Endometrial microvascular endothelial cells (primary cell): ENCODE measurements around the gene MAN1C1. TPM values are rescaled to one million over a fixed set of nuclear protein-coding genes. Genes with fewer than 3 reads are reported as not detected.
"Not testable (repeated sequence)": the region's sequence is repeated elsewhere in the genome, so short reads cannot be mapped to it uniquely, and the experiment has no call there.

ENCODE experiments used
- in situ Hi-C: cut with HindIII; loops from 2 replicates; pipeline ENCODE4 v1.10.0; 2017; ENCODE audit warnings: low sequenced_read_pairs, low pct_unique_long_range_greater_than_20kb; ENCODE audit errors: inconsistent ontology term
- total RNA-seq: library from RNA; depleted of rRNA; stranded (reverse); fragments of >200 nt; gene quantifications from one replicate; pipeline ENCODE4 v1.2.3, GENCODE V29; 2015; ENCODE audit errors: inconsistent ontology term

The MAN1C1 gene
- total RNA-seq, 1 donor from 2014 or later, result not detected

DNA sequence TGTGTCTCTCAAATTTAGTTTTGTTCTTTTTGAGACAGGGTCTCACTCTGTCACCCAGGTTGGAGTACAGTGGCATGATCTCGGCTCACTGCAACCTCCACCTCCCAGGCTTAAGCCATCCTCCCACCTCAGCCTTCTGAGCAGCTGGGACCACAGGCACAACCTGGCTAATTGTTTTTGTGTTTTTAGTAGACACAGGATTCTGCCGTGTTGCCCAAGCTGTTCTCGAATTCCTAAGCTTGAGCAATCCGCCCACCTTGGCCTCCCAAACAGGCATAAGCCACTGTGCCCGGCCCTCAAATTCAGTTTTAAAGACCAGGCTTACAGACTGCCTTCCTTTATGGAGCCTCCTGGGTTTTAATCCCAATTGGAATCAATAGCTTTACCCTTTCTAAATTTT lies 99.7 kb downstream of the MAN1C1 start:
- in situ Hi-C loops, result no loop called here

- in situ Hi-C loops, result no loop called here
Measured at GRCh38 chr1:25718732-25719131, 102.1 kb downstream of the MAN1C1 start.

GRCh38 chr1:25720624-25721023 lies 104.0 kb downstream of the MAN1C1 start:
- in situ Hi-C loops, result no loop called here

GRCh38 chr1:25723250-25723880 lies 106.8 kb downstream of the MAN1C1 start:
- in situ Hi-C loops, result no loop called here

DNA sequence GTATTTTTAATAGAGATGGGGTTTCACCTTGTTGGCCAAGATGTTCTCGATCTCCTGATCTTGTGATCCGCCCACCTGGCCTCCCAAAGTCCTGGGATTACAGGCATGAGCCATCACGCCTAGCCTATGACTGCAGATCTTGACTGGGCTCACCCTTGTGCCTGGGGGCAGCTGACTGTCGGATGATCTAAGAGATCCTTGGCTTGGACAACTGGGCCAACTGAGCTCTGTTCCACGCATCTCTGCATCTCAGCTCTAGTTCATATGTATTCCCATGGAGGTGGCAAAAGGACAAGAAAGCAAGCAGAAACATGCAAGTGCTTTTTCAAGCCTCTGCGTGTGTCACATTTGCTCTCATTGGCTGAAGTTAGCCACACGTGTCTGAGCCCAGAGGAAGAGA lies 107.6 kb downstream of the MAN1C1 start:
- in situ Hi-C loops, result no loop called here

- in situ Hi-C loops, result no loop called here
Measured at GRCh38 chr1:25724966-25725365, 108.4 kb downstream of the MAN1C1 start.

DNA sequence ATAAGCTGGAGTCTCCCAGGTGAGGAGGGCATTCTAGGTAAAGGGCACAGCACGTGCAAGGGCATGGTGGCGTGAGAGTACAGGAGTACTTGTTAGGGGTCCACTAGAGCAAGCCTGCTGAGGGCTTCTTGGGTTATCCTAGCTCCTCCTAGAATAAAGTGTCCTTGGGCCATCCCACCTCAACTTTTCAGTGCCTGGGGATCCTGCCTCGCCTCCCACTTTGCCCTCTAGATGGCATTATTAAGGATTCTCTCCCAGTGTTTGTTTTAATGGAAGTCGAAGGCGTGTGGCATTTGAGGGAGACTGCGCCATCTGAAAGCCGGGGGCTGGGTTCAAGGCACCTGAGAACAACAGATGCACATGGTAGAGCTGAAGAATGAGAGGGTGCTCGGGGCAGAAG lies 108.9 kb downstream of the MAN1C1 start:
- in situ Hi-C loops, result no loop called here

- in situ Hi-C loops, result no loop called here
Measured at GRCh38 chr1:25727088-25727487, 110.5 kb downstream of the MAN1C1 start.

DNA sequence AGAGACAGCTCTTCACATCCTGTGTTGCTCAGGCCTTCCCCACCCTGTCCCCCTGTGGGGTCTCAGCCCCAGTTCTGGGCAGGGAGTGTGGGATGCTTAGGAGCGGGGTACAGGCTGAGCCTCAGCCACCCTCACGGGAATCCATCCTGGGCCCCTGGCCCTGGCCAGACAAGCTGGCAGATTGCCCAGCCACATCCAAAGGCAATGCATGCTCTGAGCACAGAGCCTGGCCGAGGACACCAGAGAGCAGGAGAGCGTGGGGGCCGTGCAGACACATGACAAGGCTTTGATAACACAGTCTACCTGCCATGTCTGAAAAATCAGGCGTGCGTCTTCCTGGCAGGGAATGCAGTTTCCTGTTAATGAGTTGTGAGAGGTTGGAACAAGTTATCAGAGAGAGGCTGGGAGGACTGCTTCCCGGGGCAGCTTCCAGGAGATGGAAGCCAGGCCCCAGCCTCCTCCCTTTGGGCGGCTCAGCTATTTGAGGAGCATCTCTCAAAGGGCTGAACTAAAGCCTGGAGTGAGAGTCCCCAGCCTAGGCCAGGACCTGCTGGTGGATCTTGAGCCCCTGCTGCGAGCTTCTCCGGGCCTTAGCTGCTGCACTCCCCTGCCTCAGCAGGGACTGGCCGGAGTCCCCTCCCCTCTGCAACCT lies 111.2 kb downstream of the MAN1C1 start:
- in situ Hi-C loops, result no loop called here

GRCh38 chr1:25728301-25728935 lies 111.8 kb downstream of the MAN1C1 start:
- in situ Hi-C loops, result no loop called here

DNA sequence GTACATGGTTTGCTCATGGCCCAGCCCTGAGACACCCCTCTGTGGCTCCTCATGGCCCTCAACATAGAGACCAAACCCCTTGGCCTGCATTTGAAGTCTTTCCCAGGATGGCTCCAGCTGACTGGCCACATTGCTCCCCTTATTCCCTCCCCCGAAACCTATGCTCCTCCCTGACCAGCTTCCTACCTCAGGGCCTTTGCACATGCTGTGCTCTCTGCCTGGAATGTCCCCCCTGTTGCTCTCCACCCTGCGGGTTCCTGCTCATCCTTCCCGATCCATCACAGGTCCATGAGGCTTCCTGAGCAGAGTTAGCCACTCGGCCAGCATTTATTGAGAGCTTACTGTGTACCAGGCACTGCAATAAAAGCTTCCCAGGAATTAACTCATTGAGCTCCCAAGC lies 112.5 kb downstream of the MAN1C1 start:
- in situ Hi-C loops, result no loop called here

GRCh38 chr1:25729790-25730644 lies 113.4 kb downstream of the MAN1C1 start:
- in situ Hi-C loops, result no loop called here

- in situ Hi-C loops, result no loop called here
Measured at GRCh38 chr1:25731148-25731547, 114.6 kb downstream of the MAN1C1 start.

GRCh38 chr1:25731626-25732370 lies 115.2 kb downstream of the MAN1C1 start:
- in situ Hi-C loops, result no loop called here

GRCh38 chr1:25732821-25733220 lies 116.2 kb downstream of the MAN1C1 start:
- in situ Hi-C loops, result no loop called here

DNA sequence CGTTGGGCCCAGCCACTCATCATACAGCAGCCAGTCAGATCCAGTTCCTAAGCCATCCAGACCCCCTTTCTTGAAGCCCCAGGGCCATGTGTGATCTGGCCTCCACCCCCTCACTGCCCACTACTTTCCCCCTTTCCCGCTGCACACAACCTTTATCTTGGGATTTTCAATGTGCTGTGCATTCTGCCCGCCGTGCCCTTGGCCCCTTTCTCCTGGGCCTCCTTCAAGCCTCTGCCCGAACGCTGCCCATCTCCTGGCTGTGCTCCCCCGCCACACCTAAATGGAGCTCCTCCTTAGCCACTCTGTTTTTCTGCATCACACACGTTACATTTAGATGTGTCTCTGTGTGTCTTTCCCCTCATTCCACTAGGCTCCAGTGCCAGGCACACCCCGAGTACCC lies 116.7 kb downstream of the MAN1C1 start:
- in situ Hi-C loops, result no loop called here

GRCh38 chr1:25734991-25735390 lies 118.4 kb downstream of the MAN1C1 start:
- in situ Hi-C loops, result not testable (repeated sequence)

- in situ Hi-C loops, result no loop called here
Measured at GRCh38 chr1:25735956-25736529, 119.5 kb downstream of the MAN1C1 start.

- in situ Hi-C loops, result no loop called here
Measured at GRCh38 chr1:25737130-25737529, 120.5 kb downstream of the MAN1C1 start.
